HFF-Myc (cell line): ENCODE results near the gene LDB3.

Source experiments
- DNase-seq: peaks from one replicate; pipeline ENCODE4 v3.0.0-alpha.2; 2011; ENCODE audit warnings: low read depth; ENCODE audit errors: extremely low read depth
- H3K4me3 ChIP-seq: replicated peaks from 2 replicates; pipeline ENCODE4 v1.5.1; 2011; ENCODE audit warnings: low read depth, mild to moderate bottlenecking, control low read depth, low read length
- TF ChIP-seq, protein P1 (sequence below): IDR thresholded peaks from 2 replicates; pipeline ENCODE4 v1.5.1; 2012; ENCODE audit warnings: mild to moderate bottlenecking, low read depth, low read length, control low read depth; ENCODE audit errors: missing control alignments

The LDB3 gene

DNA sequence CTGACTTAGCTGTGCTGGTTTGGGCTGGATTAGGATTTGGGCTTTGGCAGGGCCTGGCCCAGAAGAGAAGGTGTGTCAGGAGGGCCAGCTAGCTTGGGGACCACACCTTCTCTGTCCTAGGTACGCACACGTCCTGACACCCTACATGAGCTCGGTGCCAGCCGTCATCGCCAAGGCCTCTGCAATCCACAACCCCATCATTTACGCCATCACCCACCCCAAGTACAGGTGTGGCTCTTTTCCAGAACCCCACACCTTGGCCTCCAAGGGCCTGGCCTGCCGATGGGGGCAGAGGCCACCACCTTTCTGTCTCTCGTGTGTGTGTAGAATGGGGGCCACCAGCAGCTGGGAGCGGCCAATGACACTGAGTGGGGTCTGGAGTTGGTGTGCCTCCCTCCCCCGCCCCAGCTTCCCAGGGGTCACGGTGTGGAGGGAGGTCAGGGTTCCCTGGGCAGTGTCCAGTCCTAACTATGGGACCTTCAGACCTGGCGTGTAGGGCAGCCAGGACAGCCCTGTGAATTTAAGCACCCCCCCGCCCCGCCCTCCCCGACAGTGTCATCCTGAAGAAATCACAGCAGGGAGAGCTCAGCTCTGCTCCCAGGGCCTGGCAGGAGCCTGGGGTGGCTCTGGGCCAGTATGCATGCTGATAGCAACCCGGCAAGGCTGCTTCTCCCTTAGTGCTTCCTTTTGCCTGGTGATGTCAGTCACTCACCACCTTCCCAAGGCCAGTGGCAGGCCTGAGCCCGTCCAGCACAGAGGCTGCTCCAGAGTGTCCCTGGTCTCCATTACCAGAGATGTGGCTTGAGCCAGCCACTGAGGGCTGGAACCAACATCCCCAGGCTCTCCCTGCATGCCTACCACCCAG lies 6.9 kb upstream of the LDB3 start:
- no peak for DNase-seq
- no peak overlapping the region for H3K4me3 ChIP-seq
- TF ChIP-seq, protein P1, sequence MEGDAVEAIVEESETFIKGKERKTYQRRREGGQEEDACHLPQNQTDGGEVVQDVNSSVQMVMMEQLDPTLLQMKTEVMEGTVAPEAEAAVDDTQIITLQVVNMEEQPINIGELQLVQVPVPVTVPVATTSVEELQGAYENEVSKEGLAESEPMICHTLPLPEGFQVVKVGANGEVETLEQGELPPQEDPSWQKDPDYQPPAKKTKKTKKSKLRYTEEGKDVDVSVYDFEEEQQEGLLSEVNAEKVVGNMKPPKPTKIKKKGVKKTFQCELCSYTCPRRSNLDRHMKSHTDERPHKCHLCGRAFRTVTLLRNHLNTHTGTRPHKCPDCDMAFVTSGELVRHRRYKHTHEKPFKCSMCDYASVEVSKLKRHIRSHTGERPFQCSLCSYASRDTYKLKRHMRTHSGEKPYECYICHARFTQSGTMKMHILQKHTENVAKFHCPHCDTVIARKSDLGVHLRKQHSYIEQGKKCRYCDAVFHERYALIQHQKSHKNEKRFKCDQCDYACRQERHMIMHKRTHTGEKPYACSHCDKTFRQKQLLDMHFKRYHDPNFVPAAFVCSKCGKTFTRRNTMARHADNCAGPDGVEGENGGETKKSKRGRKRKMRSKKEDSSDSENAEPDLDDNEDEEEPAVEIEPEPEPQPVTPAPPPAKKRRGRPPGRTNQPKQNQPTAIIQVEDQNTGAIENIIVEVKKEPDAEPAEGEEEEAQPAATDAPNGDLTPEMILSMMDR, result no peak

DNA sequence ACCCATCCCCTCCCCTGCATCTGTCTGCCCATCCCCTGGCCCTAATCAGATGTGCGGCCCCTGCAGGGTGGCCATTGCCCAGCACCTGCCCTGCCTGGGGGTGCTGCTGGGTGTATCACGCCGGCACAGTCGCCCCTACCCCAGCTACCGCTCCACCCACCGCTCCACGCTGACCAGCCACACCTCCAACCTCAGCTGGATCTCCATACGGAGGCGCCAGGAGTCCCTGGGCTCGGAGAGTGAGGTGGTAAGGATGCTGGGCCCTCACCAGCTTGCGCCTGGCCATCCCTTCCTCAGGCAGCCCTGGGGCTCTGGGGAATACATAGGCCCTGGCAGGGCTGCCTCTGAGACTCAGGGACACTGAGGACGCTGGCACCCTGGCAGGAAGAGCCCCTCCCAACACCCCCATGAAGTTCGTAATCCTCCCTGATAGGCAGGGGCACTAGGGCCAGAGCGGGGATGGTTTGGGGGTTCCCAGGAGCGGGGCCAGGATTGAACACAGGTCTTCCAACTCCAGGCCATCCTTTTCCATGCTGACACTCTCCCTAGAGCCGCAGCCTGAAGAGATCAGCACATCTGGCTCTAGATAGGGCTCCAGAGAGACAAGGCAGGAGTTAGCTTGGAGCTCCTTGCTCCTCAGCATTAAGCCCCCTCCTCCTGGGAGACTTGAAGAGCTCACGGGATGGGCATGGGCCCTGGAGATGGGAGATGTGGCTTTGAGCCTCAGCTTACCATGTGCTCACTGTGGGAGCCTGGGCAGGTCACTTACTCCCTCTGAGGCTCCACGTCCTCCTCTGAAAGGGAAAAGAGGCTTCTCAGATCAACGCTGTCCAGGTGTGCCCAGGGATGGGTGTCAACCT lies 5.9 kb upstream of the LDB3 start:
- H3K4me3 ChIP-seq, result no peak overlapping the region
- no peak for DNase-seq
- TF ChIP-seq, protein P1, result no peak

DNA sequence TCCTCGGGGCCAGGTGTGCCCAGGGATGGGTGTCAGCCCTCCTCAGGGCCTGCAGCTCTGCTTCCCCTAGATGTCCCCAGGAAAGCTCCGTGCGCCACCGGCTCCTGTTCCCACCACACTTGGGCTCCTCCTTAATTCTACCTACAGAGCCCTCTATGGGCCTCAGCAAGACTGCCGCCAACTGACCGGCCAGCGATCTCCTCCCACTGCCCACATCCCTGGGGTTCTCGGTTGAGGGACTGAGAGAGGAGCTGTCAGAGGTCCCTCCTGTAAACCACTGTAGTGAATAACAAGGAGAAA lies 5.3 kb upstream of the LDB3 start:
- H3K4me3 ChIP-seq, result no peak overlapping the region
- DNase-seq, result no peak
- TF ChIP-seq, protein P1, result no peak

DNA sequence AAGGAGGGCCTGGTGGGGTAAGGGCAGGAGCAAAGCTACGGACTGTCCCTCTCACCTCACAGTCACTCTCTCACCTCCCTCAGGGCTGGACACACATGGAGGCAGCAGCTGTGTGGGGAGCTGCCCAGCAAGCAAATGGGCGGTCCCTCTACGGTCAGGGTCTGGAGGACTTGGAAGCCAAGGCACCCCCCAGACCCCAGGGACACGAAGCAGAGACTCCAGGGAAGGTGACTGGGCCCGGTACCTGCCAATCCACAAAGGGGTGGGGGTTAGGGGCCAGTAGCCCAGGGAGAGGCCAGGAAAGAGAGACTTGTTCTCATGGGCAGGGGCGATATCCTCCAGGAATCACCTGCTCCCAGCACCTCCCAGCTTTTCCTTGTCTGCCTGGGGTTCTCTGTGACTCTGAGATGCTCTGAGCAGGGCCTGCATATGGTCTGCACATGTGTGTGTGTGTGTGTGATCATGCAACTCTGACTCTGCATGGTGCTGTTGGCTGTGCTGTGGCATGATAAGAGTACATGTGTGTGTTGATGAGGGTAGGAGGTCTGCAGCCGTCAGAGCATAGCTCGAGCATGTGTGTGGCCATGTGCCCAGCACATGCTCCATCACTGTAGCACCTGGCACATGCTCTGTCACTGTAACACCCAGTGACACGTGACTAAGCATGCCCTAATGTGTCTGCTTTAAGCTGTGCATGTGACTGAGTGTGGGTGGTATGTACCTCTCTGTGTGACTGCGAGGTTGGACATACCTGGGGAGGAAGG lies 4.6 kb upstream of the LDB3 start:
- TF ChIP-seq, protein P1, result no peak

DNA sequence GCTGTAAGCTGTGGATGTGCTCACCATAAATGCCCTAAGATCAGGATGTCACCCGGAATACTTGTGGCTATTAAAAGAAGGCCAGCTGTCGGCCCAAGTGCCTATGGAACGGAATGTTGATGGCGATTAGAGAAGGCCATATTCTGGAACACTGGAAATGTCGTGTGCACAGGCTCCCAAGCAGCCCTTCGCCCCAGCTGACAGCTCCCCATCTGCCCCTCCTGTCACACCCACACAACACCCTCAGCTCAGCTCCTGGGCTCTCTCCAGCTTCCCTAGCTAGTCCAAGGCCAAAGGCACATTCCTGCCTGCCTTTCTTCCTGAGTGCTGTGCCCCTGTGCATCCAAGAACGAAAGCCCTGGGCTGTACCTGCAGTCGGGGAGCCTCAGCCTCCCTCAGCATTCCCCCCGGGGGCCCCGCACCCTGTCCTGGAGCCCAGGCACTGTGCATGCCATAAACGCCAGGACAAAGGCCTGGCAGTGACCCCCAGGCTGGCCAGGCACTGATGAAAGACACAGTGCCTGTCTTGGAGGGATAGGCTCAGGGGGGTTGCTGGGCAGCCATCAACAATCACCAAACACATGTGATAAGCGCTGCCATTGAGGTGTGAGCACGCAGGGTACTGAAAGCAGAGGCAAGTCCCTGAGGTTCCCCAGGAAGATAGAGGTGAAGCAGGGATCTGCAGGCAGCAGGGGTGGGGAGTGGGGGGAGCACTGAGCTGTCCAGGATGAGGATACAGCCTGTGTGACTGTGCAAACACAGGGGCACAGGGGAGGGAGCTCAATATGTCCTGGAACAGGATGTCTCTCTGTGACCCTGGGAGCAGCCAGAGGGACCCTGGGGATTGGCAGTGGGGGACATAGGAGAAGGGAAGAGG lies 3.7 kb upstream of the LDB3 start:
- TF ChIP-seq, protein P1, result no peak
- H3K4me3 ChIP-seq, result no peak overlapping the region
- no peak for DNase-seq

More for the DNA sequence above, 4.6 kb upstream of the LDB3 start:
- no peak for DNase-seq
- H3K4me3 ChIP-seq, result no peak overlapping the region

DNA sequence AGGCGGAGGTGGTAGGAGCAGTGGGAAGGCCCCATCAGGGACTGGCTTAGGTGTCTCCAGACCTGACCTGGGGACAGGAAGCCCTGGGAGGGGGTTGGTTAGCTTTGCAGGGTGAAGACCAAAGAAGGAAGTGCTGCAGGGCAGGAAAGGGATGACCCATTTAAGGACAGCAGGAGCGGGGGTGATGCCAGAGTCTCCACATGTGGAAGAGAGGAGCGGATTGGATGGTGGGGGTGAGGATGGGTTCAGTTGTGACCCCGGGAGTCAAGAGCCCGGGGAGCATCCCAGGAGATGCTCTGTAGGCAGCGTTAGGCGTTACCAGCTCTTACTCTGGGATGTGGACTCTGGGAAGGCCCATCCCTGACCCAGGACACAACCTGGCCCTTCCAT lies 3.1 kb upstream of the LDB3 start:
- TF ChIP-seq, protein P1, result no peak
- no peak overlapping the region for H3K4me3 ChIP-seq
- no peak for DNase-seq
